Activated T-helper 2 cell treated with anti-CD3 and anti-CD28 coated beads, Interferon-gamma antibody, Interleukin-2, Interleukin-4, amounts not matched to agents 10 μg/mL and 5 μg/mL and 100 μg/mL, durations not matched to agents 14 hours and 24 hours and 36 hours (primary cell): ENCODE data around the gene FRS2. TPM values are rescaled to one million over a fixed set of nuclear protein-coding genes. Genes with fewer than 3 reads are reported as not detected.

ENCODE experiments used
- DNase-seq: peaks from one replicate; pipeline ENCODE4 v3.0.0; 2021; ENCODE audit warnings: low spot score
- H3K27ac Mint-ChIP-seq: one replicate; pipeline ENCODE4 v1.8.0; 2021; ENCODE audit warnings: mixed read lengths
- H3K27me3 Mint-ChIP-seq: one replicate; pipeline ENCODE4 v1.8.0; 2021; ENCODE audit warnings: low read depth, mixed read lengths
- H3K36me3 Mint-ChIP-seq: one replicate; pipeline ENCODE4 v1.8.0; 2021; ENCODE audit warnings: low read depth, mixed read lengths
- H3K4me1 Mint-ChIP-seq: one replicate; pipeline ENCODE4 v1.8.0; 2021; ENCODE audit warnings: low read depth, mixed read lengths
- H3K4me3 Mint-ChIP-seq: one replicate; pipeline ENCODE4 v1.8.0; 2021; ENCODE audit warnings: low read depth, mild to moderate bottlenecking, moderate library complexity, mixed read lengths
- H3K9me3 Mint-ChIP-seq: one replicate; pipeline ENCODE4 v1.8.0; 2021; ENCODE audit warnings: mixed read lengths
- intact Hi-C: fragments of 100-400 bp; cut with micrococcal nuclease; formaldehyde crosslinking; loops from one replicate; pipeline ENCODE4 v1.15.1; 2023
- total RNA-seq: library from RNA; stranded (reverse); gene quantifications from 2 replicates; pipeline ENCODE4 v1.2.3, GENCODE V29; 2022

The FRS2 gene
- total RNA-seq, 1 donor from 2014 or later: 11.4 TPM

GRCh38 chr12:69563166-69563762, 93.1 kb downstream of the FRS2 start:
- intact Hi-C loops: no loop called here
- Mint-ChIP-seq H3K27me3 (no peaks in the 10 kb centered on the region), H3K4me3 (no peak overlapping the region), H3K27ac (no peak overlapping the region), H3K9me3 (no peaks in the 10 kb centered on the region), H3K36me3 (peaks cover 3% of the 10 kb centered on the region), H3K4me1 (peaks cover 5% of the 10 kb centered on the region)
- DNase-seq: no peak

- peaks cover 14% of the 10 kb centered on the region for H3K36me3 Mint-ChIP-seq
- no peak overlapping the region for H3K4me3 Mint-ChIP-seq
- no peak for DNase-seq
- H3K4me1 Mint-ChIP-seq: peaks cover 12% of the 10 kb centered on the region
- intact Hi-C loops: no loop called here
- H3K9me3 Mint-ChIP-seq: no peaks in the 10 kb centered on the region
- no peak overlapping the region for H3K27ac Mint-ChIP-seq
- H3K27me3 Mint-ChIP-seq: no peaks in the 10 kb centered on the region
Measured at GRCh38 chr12:69566603-69567002, 96.4 kb downstream of the FRS2 start.

GRCh38 chr12:69569236-69569635, 99.0 kb downstream of the FRS2 start:
- no peaks in the 10 kb centered on the region for H3K27me3 Mint-ChIP-seq
- H3K27ac Mint-ChIP-seq: no peak overlapping the region
- intact Hi-C loops: no loop called here
- DNase-seq: no peak
- H3K36me3 Mint-ChIP-seq: peaks cover 32% of the 10 kb centered on the region
- peaks cover 12% of the 10 kb centered on the region for H3K4me1 Mint-ChIP-seq
- H3K4me3 Mint-ChIP-seq: no peak overlapping the region
- no peaks in the 10 kb centered on the region for H3K9me3 Mint-ChIP-seq

GRCh38 chr12:69570000-69570516, 99.9 kb downstream of the FRS2 start:
- H3K27ac Mint-ChIP-seq: no peak overlapping the region
- DNase-seq: no peak
- peaks cover 12% of the 10 kb centered on the region for H3K4me1 Mint-ChIP-seq
- H3K27me3 Mint-ChIP-seq: no peaks in the 10 kb centered on the region
- no peaks in the 10 kb centered on the region for H3K9me3 Mint-ChIP-seq
- intact Hi-C loops: loop anchor here (1.0 to 5.0 kb wide), 6 partner anchors 38 to 278 kb away; partner anchors contain the start of gene FRS2
- no peak overlapping the region for H3K4me3 Mint-ChIP-seq
- H3K36me3 Mint-ChIP-seq: peaks cover 39% of the 10 kb centered on the region

- H3K4me3 Mint-ChIP-seq: no peak overlapping the region
- H3K4me1 Mint-ChIP-seq: peaks cover 12% of the 10 kb centered on the region
- peak; percentile 23 for DNase-seq
- no peaks in the 10 kb centered on the region for H3K27me3 Mint-ChIP-seq
- no peaks in the 10 kb centered on the region for H3K9me3 Mint-ChIP-seq
- intact Hi-C loops: loop anchor here (1.0 to 5.0 kb wide), 6 partner anchors 38 to 278 kb away; partner anchors contain the start of gene FRS2
- no peak overlapping the region for H3K27ac Mint-ChIP-seq
- peaks cover 42% of the 10 kb centered on the region for H3K36me3 Mint-ChIP-seq
Measured at GRCh38 chr12:69570545-69571399, 100.6 kb downstream of the FRS2 start.

GRCh38 chr12:69575346-69575745, 105.2 kb downstream of the FRS2 start:
- DNase-seq: no peak
- H3K4me3 Mint-ChIP-seq: no peak overlapping the region
- H3K36me3 Mint-ChIP-seq: peaks cover 41% of the 10 kb centered on the region
- H3K27me3 Mint-ChIP-seq: no peaks in the 10 kb centered on the region
- H3K9me3 Mint-ChIP-seq: no peaks in the 10 kb centered on the region
- H3K27ac Mint-ChIP-seq: no peak overlapping the region
- intact Hi-C loops: no loop called here
- peaks cover 9% of the 10 kb centered on the region for H3K4me1 Mint-ChIP-seq

GRCh38 chr12:69578283-69578682, 108.1 kb downstream of the FRS2 start:
- intact Hi-C loops: no loop called here
- H3K36me3 Mint-ChIP-seq: peaks cover 26% of the 10 kb centered on the region
- H3K4me3 Mint-ChIP-seq: no peak overlapping the region
- no peaks in the 10 kb centered on the region for H3K27me3 Mint-ChIP-seq
- peaks cover 9% of the 10 kb centered on the region for H3K4me1 Mint-ChIP-seq
- H3K27ac Mint-ChIP-seq: no peak overlapping the region
- H3K9me3 Mint-ChIP-seq: no peaks in the 10 kb centered on the region
- no peak for DNase-seq

- no peak for DNase-seq
- Mint-ChIP-seq H3K4me3 (no peak overlapping the region), H3K27me3 (no peaks in the 10 kb centered on the region), H3K9me3 (no peaks in the 10 kb centered on the region), H3K4me1 (peaks cover 9% of the 10 kb centered on the region), H3K36me3 (peaks cover 20% of the 10 kb centered on the region), H3K27ac (no peak overlapping the region)
- intact Hi-C loops: no loop called here
Measured at GRCh38 chr12:69579029-69579428, 108.8 kb downstream of the FRS2 start.

GRCh38 chr12:69580074-69580473, 109.9 kb downstream of the FRS2 start:
- Mint-ChIP-seq H3K27me3 (no peaks in the 10 kb centered on the region), H3K9me3 (no peaks in the 10 kb centered on the region), H3K36me3 (peaks cover 10% of the 10 kb centered on the region), H3K27ac (no peak overlapping the region), H3K4me3 (no peak overlapping the region), H3K4me1 (peaks cover 11% of the 10 kb centered on the region)
- intact Hi-C loops: loop anchor here (10.0 kb wide), 1 partner anchor 425 kb away; no protein-coding TSS in a partner anchor
- DNase-seq: no peak

GRCh38 chr12:69583203-69583602, 113.0 kb downstream of the FRS2 start:
- H3K9me3 Mint-ChIP-seq: no peaks in the 10 kb centered on the region

GRCh38 chr12:69585189-69586062, 115.2 kb downstream of the FRS2 start, which contains the start of gene CCT2:
Gene CCT2 (plus strand): TSS chr12:69585459. CDS start chr12:69585522, 63 bp downstream.
- H3K4me1 Mint-ChIP-seq: peaks cover 15% of the 10 kb centered on the region
- no peaks in the 10 kb centered on the region for H3K9me3 Mint-ChIP-seq
- peak within 1 kb of the TSS; percentile 97 for H3K27ac Mint-ChIP-seq
- peak; percentile 95 for DNase-seq
- no peaks in the 10 kb centered on the region for H3K27me3 Mint-ChIP-seq
- H3K4me3 Mint-ChIP-seq: peak within 1 kb of the TSS; percentile 97
- intact Hi-C loops: loop anchor here (1.0 to 10.0 kb wide), 5 partner anchors 113 to 431 kb away; partner anchors contain the start of genes CPSF6, FRS2 and RAB3IP
- H3K36me3 Mint-ChIP-seq: peaks cover 41% of the 10 kb centered on the region

More at GRCh38 chr12:69583203-69583602, 113.0 kb downstream of the FRS2 start:
- peaks cover 16% of the 10 kb centered on the region for H3K4me1 Mint-ChIP-seq
- DNase-seq: no peak
- no peaks in the 10 kb centered on the region for H3K27me3 Mint-ChIP-seq
- peaks cover 21% of the 10 kb centered on the region for H3K36me3 Mint-ChIP-seq
- intact Hi-C loops: loop anchor here (10.0 kb wide), 1 partner anchor 428 kb away; no protein-coding TSS in a partner anchor
- H3K27ac Mint-ChIP-seq: no peak overlapping the region
- H3K4me3 Mint-ChIP-seq: no peak overlapping the region

- no peaks in the 10 kb centered on the region for H3K9me3 Mint-ChIP-seq
- peaks cover 71% of the 10 kb centered on the region for H3K36me3 Mint-ChIP-seq
Measured at GRCh38 chr12:69588527-69588926, 118.3 kb downstream of the FRS2 start.

More at GRCh38 chr12:69588527-69588926, 118.3 kb downstream of the FRS2 start:
- no peak for DNase-seq
- H3K27me3 Mint-ChIP-seq: no peaks in the 10 kb centered on the region
- intact Hi-C loops: loop anchor here (5.0 to 10.0 kb wide), 2 partner anchors 116 to 434 kb away; partner anchors contain the start of gene FRS2
- no peak overlapping the region for H3K4me3 Mint-ChIP-seq
- H3K27ac Mint-ChIP-seq: no peak overlapping the region
- peaks cover 18% of the 10 kb centered on the region for H3K4me1 Mint-ChIP-seq
